HEK293 (cell line): Measurements from ENCODE around the gene SLC19A1.

Experiments used
- CTCF ChIP-seq: fragments of 450-650 bp; formaldehyde crosslinking; IDR thresholded peaks from 2 replicates; pipeline ENCODE4 v1.5.1; 2016; ENCODE audit warnings: missing biosample characterization, missing genetic modification characterization
- ELK4 ChIP-seq: IDR thresholded peaks from 2 replicates; pipeline ENCODE4 v1.6.1; 2011; ENCODE audit warnings: mild to moderate bottlenecking, low read depth, low read length, borderline replicate concordance
- MYNN ChIP-seq: fragments of 450-650 bp; formaldehyde crosslinking; IDR thresholded peaks from 2 replicates; pipeline ENCODE4 v1.5.1; 2016; ENCODE audit warnings: missing biosample characterization, missing genetic modification characterization, borderline replicate concordance
- ZNF239 ChIP-seq: fragments of 450-650 bp; formaldehyde crosslinking; IDR thresholded peaks from 2 replicates; pipeline ENCODE4 v1.5.1; 2016; ENCODE audit warnings: missing biosample characterization, missing genetic modification characterization
- ZNF768 ChIP-seq: fragments of 450-650 bp; formaldehyde crosslinking; IDR thresholded peaks from 2 replicates; pipeline ENCODE4 v1.5.1; 2018; ENCODE audit warnings: missing biosample characterization, mild to moderate bottlenecking, missing genetic modification characterization

- TF ChIP-seq ELK4 (no peak), CTCF (tag by site-specific recombination) (no peak), ZNF768 (tag by site-specific recombination) (no peak), ZNF239 (tag by site-specific recombination) (no peak), MYNN (tag by site-specific recombination) (no peak)
Observed at GRCh38 chr21:45460011-45460565, 82.2 kb downstream of the SLC19A1 start.
